ENCODE data around the gene MAP7.

GRCh38 chr6:136337121-136337520 is 213.1 kb downstream of the MAP7 start:
- TF ChIP-seq POLR2AphosphoS5 (IDR thresholded peaks at IDR 0.05) (no peak), EP300 (IDR thresholded peaks at IDR 0.05) (no peak)
- TF ChIP-seq, protein P1, sequence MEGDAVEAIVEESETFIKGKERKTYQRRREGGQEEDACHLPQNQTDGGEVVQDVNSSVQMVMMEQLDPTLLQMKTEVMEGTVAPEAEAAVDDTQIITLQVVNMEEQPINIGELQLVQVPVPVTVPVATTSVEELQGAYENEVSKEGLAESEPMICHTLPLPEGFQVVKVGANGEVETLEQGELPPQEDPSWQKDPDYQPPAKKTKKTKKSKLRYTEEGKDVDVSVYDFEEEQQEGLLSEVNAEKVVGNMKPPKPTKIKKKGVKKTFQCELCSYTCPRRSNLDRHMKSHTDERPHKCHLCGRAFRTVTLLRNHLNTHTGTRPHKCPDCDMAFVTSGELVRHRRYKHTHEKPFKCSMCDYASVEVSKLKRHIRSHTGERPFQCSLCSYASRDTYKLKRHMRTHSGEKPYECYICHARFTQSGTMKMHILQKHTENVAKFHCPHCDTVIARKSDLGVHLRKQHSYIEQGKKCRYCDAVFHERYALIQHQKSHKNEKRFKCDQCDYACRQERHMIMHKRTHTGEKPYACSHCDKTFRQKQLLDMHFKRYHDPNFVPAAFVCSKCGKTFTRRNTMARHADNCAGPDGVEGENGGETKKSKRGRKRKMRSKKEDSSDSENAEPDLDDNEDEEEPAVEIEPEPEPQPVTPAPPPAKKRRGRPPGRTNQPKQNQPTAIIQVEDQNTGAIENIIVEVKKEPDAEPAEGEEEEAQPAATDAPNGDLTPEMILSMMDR (IDR thresholded peaks at IDR 0.05) = no peak
